GM12872 (cell line): ENCODE results near the gene HNF4A.

ENCODE experiments used
- CTCF ChIP-seq: IDR thresholded peaks from 3 replicates; pipeline ENCODE4 v1.5.1; 2011; ENCODE audit warnings: low read depth, mild to moderate bottlenecking, low read length, moderate library complexity; ENCODE audit not compliant: insufficient read depth

Gene HNF4A

GRCh38 chr20:44448753-44449546, 93.5 kb downstream of the HNF4A start:
- peak; percentile 61 for TF ChIP-seq CTCF

GRCh38 chr20:44449864-44450263, 94.4 kb downstream of the HNF4A start:
- TF ChIP-seq CTCF = no peak

GRCh38 chr20:44450281-44450889, 94.9 kb downstream of the HNF4A start:
- no peak for TF ChIP-seq CTCF

- TF ChIP-seq CTCF = no peak
Measured at GRCh38 chr20:44450903-44451450, 95.5 kb downstream of the HNF4A start.

- TF ChIP-seq CTCF = no peak
Measured at GRCh38 chr20:44454306-44454963, 98.9 kb downstream of the HNF4A start.

GRCh38 chr20:44455126-44455525, 99.6 kb downstream of the HNF4A start:
- TF ChIP-seq CTCF = no peak

- no peak for TF ChIP-seq CTCF
Measured at GRCh38 chr20:44456611-44457010, 101.1 kb downstream of the HNF4A start.
